Stimulated activated CD4-positive, alpha-beta T cell treated with anti-CD3 and anti-CD28 coated beads, Interleukin-12 subunit alpha, Interleukin-12 subunit beta, amount 100 ng/mL, for 24 hours (primary cell): ENCODE data around the gene USP47.

Experiments used
- DNase-seq, 2 experiments: peaks; one replicate each; pipeline ENCODE4 v3.0.0-alpha.2; 2020; ENCODE audit warnings: low read depth in 2 of 2

The USP47 gene, protein sequence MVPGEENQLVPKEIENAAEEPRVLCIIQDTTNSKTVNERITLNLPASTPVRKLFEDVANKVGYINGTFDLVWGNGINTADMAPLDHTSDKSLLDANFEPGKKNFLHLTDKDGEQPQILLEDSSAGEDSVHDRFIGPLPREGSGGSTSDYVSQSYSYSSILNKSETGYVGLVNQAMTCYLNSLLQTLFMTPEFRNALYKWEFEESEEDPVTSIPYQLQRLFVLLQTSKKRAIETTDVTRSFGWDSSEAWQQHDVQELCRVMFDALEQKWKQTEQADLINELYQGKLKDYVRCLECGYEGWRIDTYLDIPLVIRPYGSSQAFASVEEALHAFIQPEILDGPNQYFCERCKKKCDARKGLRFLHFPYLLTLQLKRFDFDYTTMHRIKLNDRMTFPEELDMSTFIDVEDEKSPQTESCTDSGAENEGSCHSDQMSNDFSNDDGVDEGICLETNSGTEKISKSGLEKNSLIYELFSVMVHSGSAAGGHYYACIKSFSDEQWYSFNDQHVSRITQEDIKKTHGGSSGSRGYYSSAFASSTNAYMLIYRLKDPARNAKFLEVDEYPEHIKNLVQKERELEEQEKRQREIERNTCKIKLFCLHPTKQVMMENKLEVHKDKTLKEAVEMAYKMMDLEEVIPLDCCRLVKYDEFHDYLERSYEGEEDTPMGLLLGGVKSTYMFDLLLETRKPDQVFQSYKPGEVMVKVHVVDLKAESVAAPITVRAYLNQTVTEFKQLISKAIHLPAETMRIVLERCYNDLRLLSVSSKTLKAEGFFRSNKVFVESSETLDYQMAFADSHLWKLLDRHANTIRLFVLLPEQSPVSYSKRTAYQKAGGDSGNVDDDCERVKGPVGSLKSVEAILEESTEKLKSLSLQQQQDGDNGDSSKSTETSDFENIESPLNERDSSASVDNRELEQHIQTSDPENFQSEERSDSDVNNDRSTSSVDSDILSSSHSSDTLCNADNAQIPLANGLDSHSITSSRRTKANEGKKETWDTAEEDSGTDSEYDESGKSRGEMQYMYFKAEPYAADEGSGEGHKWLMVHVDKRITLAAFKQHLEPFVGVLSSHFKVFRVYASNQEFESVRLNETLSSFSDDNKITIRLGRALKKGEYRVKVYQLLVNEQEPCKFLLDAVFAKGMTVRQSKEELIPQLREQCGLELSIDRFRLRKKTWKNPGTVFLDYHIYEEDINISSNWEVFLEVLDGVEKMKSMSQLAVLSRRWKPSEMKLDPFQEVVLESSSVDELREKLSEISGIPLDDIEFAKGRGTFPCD (N-terminal part only)

DNA sequence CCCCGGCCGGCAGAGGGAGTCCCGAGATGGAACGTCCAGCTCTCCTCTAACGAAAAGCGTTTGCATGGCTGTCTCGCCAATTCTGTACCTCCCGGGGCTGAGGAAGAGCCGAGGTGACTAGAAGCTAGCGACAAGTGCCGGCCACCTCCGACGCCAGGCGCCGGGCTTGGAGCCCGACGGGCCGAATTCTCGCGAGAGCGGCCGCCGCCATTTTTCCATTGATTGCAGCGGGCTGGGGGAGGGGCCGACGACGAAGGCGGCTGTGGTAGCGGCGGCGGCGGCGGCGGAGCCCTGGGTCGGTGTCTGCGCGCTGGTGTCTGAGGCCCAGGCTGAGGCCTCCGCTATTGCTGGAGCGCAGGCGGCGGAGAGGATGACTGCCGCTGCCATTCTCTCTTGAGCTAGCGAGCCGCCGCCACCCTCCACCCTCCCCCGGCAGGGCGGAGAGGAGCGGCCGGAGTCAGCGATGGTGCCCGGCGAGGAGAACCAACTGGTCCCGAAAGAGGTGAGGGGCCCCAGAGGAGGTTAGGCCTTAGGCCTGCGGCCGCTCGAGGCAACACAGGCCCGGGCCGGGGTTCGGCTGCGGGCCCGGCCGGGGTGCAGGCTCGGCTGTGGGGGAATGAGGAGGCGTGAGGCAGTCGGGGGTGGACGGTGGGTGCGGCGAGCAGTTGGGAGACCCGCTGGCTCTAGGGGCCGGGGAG lies at the start of gene USP47:
TSS of gene USP47 (plus strand) at position 250 of the 698 bp plus-strand sequence. CDS start at position 464, 214 bp downstream.
- DNase-seq: peak; percentile 82 to 91

DNA sequence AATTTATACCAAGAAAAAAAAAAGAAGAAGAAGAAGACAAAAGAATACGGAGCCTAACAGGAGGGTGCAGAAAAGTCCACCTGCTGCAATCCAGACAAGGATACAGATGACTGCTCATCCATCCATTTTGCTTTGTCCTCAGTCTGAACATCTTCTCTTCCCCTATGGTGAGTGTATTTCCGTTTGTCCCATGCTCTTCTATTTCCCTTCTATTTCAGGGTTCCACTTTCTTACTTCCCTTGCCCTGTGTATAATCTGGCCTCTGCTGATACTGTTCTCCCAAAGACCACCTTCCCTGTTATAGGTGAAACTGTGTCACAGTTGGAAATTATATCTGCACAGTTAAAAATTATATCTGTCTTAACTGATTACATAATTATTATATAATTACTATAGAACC lies 48.7 kb upstream of the USP47 start:
- DNase-seq: no peak

DNA sequence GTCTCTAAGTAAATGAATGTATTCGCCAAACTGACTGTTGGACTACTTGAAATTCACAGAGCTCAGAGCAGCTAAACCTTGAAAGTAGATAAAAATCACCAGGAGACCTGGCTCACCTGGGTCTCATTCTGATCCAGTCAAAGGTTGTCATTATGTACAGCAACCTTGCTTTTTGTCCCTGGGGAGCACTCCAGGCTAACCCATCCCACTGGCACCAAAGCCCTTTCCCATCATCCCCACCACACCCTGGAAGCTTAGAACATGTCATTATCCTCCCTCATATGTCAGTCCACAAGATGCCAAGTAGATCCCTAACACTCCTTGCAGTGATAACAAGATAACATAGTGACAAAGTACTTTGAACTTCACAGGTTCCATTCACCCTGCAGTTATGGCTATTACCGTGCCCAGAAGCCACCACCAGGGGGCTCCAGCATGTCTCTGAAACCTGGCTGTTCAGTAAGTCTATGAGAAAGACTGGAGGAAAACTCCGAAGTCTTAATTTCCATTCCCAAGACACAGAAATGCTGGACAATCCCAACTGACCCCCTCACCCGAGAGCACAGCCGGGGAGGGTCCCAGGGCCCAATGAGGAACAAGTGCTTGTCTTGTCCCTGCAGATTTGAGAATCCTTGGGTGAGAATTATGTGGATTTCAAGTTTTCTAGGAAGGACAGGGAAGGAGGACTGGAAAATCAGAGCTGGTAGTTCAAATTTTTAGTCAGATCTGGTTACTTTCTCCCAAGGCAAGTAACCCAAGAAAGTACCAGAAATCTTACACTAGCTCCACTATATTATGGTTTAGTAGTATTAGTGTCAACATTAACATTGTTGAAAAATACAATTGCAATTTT lies 43.0 kb upstream of the USP47 start:
- DNase-seq: peak; percentile 20 to 55

DNA sequence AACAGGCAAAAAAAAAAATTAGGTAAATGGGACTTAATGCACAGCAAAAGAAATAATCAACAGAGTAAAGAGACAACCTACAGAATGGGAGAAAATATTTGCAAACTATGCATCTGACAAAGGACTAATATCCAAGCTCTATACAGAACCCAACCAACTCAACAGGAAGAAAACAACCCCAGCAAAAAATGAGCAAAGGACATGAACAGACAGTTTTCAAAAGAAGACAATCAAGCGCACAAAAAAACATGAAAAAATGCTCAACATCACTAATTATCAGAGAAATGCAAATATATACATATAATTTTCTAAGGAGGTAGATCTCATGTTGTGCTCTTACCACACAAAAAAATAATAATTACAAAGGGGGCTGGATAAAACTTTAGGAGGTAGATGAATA lies 36.5 kb upstream of the USP47 start:
- no peak for DNase-seq

DNA sequence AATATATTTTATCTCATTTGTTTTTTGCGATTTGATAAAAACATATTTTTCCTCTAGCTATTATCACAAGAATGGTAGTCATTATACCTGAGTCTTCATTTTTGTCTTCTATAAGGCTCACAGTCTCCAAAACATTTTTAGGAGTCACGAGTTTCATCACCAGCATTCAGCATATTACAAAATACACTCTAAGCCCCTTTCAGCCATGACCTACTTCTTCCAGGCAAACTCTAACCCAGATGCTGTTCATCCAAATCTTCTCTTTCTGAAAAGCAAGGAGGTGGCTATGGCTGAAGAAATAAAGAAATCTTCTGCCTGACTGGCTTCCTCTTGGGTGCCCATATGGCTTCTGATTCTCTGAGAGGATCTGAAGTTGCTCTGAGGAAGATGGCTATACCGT lies 35.7 kb upstream of the USP47 start:
- DNase-seq: no peak

DNA sequence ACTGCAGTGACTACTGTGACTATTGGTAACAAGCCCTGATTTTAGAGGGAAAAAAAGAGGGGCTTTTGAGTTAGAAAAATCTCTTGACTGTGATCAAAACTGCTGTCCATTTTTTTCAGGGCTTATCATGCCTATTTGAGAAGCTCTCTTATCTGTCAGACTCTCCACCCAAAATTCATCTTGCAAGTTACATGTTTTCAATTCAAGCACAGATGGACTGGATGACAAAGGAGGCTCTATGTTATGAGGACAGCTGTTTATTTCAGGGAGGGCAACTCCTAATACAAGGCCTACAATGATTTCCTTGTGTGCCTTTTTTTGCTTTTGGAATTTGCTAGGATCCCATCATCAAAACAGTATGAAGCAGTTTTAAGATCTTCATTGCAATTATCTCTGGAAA lies 35.2 kb upstream of the USP47 start:
- DNase-seq: no peak

DNA sequence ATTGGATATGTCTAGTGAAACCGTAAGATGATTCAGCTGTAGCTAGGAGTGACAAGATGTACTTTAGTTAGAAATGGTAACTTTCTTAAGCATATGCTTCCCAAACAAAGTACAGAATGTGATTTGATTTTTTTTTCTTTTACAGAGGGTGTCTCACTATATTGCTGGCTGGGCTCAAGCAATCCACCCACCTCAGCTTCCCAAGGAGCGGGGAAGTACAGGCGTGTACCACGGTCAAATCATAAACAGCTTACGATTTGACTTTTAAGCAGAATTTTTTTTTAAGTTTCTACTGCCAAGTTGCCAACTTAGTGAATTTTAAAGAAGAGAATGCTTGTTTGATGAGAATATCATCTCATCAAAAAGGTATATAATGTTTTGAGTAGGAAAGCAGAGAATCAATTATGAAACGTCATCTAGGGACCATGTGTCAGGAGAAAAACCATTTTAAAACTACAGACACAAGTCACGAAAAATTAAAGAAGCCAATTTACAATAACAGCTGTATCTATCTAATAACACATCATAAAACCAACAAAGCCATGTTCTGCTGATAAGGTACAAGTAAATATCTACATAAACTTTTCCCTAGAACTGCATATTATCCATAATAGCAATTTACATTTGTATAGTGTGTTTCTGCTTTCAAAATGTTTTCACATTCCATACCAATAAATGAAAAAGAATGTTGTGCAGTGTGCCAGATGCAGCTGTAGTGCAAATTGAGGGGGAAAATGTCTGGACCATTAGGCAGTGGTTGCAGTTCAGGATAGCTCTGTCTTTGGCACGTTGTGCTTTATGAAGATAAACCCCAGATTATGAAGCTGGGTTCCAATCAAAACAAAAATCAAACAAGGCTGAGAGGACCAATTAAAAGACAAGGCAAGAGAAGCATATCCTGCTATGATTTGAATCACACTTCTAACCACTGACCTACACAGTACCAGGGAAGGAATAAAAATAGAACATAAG lies 33.7 kb upstream of the USP47 start:
- no peak for DNase-seq

DNA sequence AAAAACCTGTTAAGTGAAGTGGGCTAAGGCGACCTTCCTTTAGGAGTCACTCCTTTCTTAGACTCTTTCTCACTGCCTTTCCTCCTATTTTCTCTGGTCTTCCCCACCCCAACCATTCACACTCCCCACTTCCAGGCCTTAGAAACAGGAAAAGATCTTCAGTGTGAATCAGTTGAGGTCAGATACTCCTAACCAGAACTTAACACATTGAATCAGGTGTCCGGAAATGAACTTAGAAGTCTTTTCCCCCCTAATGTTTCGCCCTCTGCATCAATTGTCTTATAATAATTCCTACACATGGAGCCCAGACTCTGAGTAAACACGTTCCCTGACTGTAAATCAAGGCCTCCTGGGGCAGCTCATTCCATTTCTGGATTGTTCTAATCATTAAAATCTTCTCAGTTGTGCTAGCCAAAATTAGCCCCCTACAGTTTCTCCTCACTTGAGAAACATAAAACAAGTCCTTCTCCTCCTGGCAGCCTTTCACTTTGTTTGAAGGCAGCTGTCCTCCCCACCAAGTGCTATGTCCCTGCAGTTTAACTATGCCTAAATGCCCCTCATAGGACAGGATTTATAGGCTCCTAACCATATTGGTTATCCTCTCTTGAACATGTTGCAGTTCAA lies 32.7 kb upstream of the USP47 start:
- no peak for DNase-seq

DNA sequence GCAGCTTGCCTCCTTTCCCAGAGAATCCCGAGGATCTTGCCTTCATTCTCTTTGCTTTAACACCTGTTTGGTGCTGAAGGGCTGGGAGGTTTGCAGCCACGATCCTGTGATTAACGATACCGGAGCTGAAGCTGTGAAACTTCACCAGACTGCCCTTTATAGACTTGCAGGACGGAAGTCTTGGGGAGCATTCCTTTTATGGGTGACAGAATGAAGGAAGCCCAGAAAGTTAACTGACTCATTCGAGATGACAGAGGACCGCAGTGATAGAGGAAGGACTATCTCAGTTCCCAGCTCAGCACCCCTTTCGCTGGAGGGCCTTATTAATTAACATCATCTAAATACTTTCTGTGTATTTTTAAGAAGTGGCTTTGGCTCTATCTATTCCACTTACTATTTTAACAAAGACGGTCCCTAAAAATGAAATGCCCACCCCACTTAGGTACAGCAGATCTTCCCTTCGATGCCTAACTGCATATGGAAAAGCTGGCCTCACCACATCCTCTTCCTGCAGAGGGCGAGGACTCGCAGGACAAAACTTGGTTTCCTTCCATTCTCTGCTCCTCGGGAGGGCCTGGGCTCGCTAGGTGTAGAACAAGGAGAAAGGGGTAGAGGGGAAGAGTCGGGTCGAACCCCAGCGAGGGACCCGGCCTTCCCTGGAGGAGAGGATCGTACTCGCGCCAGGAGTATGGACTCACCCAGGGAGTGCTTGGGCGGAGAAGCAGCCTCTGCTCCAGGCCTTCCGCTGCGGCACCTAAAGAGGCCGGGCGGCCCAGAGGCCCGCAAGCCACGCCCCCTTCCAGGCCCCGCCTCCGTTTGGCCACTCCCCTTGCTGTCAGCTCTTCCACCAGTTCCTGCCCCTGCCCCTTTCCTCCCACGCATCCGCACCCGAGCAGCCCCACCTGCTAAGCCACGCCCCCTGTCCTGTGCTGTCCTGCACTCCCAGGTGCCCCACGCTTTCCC lies 30.7 kb upstream of the USP47 start:
- no peak for DNase-seq

DNA sequence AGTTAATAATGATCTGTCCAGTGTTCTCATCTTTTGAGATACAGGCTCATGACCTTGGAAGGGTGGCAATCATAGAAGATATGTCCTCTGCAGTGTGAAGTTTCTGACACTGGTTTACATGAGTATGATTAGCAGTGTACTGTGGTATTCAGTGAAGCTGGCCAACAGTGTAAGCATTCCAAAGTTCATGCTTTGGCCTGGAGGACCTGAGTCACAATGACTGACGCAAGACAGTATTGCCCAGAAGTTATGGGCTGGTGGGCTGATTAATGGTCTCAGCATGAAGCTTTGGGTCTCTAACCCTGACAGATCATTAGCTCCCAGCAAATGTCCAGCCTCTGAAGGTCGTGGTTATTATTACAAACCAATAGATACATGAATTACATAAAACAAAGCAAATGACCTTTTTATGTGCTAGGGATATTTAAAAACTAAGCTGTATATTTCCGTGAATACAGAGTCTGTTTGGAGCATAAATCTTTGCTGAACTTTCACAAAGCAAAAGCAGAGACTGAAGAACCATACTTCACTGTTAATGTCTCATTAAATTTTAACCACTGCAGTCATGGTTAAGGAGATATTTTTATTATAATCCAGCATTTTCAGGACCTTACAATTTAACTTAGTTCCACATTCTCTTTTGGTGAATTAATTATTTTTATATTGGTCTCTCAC lies 28.3 kb upstream of the USP47 start:
- no peak for DNase-seq

DNA sequence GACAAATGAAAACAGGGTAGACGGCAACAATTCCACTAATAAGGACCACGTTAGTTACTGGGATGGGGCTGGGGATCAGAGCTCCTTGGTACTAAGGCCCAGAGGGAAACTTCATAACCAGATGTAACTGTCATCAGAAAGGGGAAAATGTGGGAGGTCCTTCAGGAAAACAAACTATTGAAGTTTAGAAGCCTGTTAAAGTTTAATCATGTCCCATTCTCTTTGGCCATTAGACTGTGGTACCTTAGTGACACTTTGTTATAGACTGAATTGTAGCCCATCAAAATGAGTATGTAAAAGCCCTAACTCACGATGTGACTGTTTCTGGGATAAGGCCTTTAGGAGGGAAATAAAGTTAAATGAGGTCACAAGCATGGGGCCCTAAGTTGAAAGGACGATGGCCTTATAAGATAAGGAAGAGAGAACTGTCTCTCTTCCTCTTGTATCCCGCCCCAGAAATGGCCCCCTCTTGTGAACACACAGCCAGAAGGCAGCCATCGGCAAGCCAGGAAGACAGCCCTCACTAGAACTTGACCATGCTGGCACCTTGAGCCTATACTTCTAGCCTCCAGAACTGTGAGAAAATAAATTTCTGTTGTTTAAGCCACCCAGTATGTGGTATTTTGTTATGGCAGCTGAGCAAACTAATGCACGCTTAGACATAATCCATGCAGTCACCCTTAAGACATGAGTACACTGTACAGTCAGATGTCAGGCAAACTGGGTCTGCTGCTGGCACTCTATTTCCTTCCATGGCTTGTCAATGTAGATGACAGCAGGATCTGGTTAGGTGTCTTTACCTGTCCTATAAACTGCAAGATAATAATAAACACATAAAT lies 26.9 kb upstream of the USP47 start:
- DNase-seq: no peak

DNA sequence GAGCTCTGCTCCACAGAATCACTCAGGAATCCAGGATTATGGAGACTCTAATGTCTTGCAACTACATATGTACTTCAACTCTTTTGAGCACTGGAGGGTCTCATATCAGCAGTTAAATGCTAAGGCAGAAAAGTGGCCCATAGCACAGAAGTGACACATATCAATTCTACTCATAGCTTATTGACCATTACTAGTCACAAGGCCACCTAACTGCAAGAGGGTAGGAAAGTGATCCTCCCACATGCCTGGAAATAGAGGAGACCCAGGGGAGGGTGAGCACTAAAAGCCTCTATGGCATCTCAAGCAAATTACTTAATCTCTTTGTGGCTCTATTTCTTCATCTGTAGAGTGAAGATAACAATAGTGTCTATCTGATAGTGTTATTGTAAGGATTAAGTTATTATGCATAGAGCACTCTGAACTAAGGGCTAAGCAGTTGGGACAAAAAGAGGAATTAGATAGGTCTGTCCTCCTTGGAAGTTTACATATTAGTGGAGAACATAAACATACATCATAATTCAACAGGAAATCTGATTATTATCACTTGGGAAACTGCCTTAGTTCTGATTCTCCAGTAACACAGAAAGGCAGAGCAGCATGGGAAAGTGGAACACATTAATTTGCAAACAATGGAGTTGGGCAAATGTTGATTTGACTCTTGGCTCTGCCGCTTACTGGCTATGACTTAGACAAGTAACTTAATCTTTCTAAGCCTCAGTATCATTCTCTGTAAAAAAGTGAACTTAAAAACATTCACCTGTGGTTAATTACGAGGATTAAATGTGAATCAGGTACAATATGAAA lies 25.1 kb upstream of the USP47 start:
- no peak for DNase-seq

DNA sequence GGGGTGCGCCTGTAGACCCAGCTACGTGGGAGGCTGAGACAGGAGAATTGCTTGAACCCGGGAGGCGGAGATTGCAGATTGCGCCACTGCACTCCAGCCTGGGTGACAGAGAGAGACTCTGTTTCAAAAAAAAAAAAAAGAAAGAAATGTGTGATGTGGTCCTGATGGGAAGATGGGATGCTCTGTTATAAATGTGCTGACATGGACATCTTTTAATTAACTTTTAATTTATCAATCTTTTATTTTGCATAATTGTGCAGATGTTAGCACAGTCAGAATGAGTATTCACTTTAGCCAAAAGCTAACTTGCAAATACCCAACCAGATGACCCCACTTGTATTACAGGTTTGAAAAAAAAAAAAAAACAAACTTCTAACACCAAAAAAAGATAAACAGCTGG lies 23.8 kb upstream of the USP47 start:
- no peak for DNase-seq

DNA sequence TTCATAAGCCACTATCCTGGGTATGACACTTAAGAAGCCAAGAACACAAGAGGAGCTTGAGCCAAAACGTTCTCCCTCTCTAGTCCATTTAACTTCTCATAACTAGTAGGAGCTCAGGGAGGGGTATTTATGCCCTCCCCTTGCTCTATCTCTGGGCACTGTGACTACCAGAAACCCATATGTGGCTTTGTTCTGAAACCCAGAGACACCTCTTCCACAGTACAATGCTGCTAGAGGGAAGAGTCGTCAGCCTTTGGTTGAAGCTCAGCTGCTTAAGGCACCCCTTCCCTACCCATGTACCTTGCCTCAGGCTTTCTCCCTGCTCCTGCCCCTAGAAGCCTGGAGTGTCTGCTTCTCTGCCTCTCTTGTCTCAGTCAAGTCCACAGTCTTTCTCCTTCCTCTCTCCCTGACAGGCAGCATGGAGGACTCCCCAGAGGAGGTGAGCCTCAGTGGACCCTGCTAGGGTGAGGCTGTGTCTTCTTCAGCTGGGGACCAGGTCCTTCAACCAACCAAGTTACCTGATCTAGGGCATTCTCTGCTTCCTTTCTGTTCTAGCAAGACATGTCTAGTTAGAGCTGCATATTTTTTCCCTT lies 23.1 kb upstream of the USP47 start:
- DNase-seq: no peak

DNA sequence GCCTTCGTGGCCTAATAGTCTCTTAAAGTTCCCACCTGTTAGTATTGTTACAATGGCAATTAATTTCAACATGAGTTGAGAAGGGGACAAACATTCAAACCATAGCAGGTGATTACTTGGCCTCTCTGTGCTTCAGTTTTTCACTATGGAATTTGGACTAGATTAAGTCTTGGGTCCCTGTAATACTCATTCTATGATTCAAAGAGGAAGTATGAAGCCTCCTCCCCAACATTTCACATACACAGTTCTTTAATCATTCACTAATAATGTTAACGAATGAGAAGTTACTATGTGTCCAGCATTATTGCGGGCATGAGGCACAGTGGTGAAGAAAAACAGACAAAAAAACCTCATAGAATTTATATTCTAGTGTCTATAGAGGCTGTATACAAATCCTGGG lies 19.9 kb upstream of the USP47 start:
- DNase-seq: no peak
